Heart left ventricle (tissue), 13 donors: ENCODE measurements around the gene SHROOM3.

Source experiments
- CTCF ChIP-seq, 12 donors: fragments of 200-600 bp; sonication (generic) in 4 of 12; IDR thresholded peaks; one replicate each; pipeline versions ENCODE4 v1.5.0 to v1.8.0; 2018 to 2022; ENCODE audit warnings: antibody characterized with exemption in 12 of 12, mild to moderate bottlenecking in 5 of 12
- POLR2A ChIP-seq, 2 donors: fragments of 450-650 bp; IDR thresholded peaks; one replicate each; pipeline ENCODE4 v1.6.1; 2017; ENCODE audit warnings: antibody characterized with exemption in 2 of 2, mild to moderate bottlenecking in 2 of 2, moderate library complexity in 2 of 2
- donor health status: ischemic (EF 13 %, LVEDD 7.1; RV severe dilation, severe dysfunction).
- donor health status: DM: no; HTN: yes; CAD: no.
- donor health status: DM: no; HTN: no; CAD: no.
- donor health status: ischemic (EF 25% LVEDD 6.9; RV normal size, moderate dysfunction).
- donor health status: ischemic (EF 25% LVEDD 5.7; RV mildly dilated, moderate dysfunction).
- donor health status: ischemic (EF 35%, LVEDD 5.7; RV mildly dilated, moderate dysfunction).
- donor health status: nonischemic (EF 11% LVEDD 7.7; RV severe dilation, severe dysfunction).
- donor health status: DM: yes; HTN: yes; CAD: no.
- donor health status: PGD.
- donor health status: ischemic (EF 29% LVEDD 5.4; RV normal size, mild dysfunction).
- donor health status: nonischemic (EF 23%, LVEDD 6.1; RV moderate dilation, normal function).

GRCh38 chr4:76554630-76555029 lies 119.6 kb downstream of the SHROOM3 start:
- TF ChIP-seq POLR2A (IDR thresholded peaks at IDR 0.05): no peak
- no peak for TF ChIP-seq CTCF (IDR thresholded peaks at IDR 0.05)
